ENCODE data around the gene MYADML2.

The MYADML2 gene

DNA sequence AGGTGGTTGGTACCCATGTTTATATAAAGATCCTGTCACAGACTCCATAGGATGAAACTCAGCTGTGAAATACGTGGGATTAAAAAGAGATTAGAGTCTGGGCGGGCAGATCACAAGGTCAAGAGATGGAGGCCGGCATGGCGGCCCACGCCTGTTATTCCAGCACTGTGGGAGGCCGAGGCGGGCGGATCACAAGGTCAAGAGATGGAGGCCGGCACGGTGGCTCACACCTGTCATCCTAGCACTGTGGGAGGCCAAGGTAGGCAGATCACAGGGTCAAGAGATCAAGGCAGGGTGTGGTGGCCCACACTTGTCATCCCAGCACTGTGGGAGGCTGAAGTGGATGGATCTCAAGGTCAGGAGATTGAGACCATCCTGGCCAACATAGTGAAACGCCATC, 51.6 kb downstream of the MYADML2 start:
- no peak for DNase-seq

- no peak for DNase-seq
These were observed 55.8 kb downstream of the MYADML2 start for GRCh38 chr17:81891303-81891552.

DNA sequence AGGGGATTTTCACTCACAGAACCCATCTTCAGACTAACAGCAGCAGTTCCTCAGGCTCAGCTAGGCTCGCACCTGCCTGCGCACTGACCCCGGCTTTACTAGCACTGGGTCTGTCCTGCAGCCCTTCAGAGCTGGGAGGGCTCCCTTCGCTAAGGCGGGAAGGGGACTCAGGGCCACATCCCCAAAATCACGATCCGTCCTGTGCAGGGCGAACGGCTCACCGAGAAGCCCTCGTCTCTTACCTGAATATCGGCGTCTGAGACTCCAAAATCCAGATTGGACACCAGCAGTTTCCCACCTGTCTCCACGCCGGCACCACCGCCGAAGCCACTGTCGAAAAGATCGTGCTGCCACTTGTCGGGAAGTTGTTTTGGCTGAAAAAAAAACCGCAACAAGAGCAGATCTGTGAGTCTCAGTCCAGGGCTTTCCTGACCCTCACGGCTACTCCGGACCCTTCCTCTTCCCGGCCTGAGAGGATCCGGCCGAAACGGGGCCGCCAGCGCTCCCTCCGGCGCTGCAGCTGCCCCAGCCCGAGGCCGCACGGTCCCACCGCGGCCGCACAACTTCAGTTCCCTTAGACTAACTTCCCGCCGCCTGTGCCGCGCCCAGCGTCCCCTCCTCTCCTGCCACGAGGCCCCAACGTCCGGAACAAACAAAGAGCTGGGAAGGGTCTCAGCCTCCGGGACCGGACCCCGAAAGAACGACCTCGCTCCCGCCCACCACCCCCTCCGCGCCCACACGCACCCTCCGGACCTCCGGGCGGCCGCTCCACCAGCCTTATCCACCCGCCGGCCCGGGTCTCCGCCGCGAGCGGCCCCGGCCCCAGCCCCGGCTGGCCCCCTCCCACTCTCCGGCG, 56.4 kb downstream of the MYADML2 start:
- no peak for DNase-seq
